Left ventricle myocardium inferior (tissue), 1 donor: Measurements from ENCODE around the gene KCTD2. TPM values are rescaled to one million over a fixed set of nuclear protein-coding genes. Genes with fewer than 3 reads are reported as not detected.

ENCODE experiments used
- DNase-seq: peaks from one replicate; pipeline ENCODE4 v3.0.0-alpha.2; 2020
- H3K27ac ChIP-seq: fragments of 200-600 bp; replicated peaks from 2 replicates; pipeline ENCODE4 v1.8.0; 2021
- H3K27me3 ChIP-seq: fragments of 200-600 bp; 2 replicates; pipeline ENCODE4 v1.8.0; 2021; ENCODE audit warnings: low read depth
- H3K36me3 ChIP-seq: fragments of 200-600 bp; 2 replicates; pipeline ENCODE4 v1.8.0; 2021
- H3K4me1 ChIP-seq: fragments of 200-600 bp; 2 replicates; pipeline ENCODE4 v1.8.0; 2021
- H3K4me3 ChIP-seq: fragments of 200-600 bp; 2 replicates; pipeline ENCODE4 v1.8.0; 2021; ENCODE audit warnings: mild to moderate bottlenecking, moderate library complexity
- H3K9me3 ChIP-seq: fragments of 200-600 bp; replicated peaks from 2 replicates; pipeline ENCODE4 v1.8.0; 2021
- CTCF ChIP-seq: fragments of 200-600 bp; IDR thresholded peaks from 2 replicates; pipeline ENCODE4 v1.8.0; 2021; ENCODE audit warnings: antibody characterized with exemption, mild to moderate bottlenecking, borderline replicate concordance
- intact Hi-C: fragments of 100-400 bp; cut with micrococcal nuclease; formaldehyde crosslinking; loops from one replicate; pipeline ENCODE4 v1.11.0; 2022
- total RNA-seq: library from RNA; stranded (reverse); fragmentation: NEBNext Ultra II Directional; extraction: Animal tissue kit (Norgen Biotek cat#: 25700); gene quantifications from one replicate; pipeline ENCODE4 v1.2.1, GENCODE V29; 2021
- donor health status: DM: no; HTN: yes; CAD: no; lungs with severe emphysema.

KCTD2 gene
- total RNA-seq, 1 donor from 2014 or later = 23.1 TPM

- H3K4me3 ChIP-seq = no peak overlapping the region
- H3K27me3 ChIP-seq = no peaks in the 10 kb centered on the region
- H3K36me3 ChIP-seq = no peaks in the 10 kb centered on the region
- no peak for DNase-seq
- intact Hi-C loops = loop anchor here (5.0 kb wide), 1 partner anchor 60 kb away; no protein-coding TSS in a partner anchor
- TF ChIP-seq CTCF = no peak
- no peaks in the 10 kb centered on the region for H3K9me3 ChIP-seq
- no peak overlapping the region for H3K27ac ChIP-seq
- H3K4me1 ChIP-seq = peaks cover 64% of the 10 kb centered on the region
These were observed 64.8 kb downstream of the KCTD2 start for GRCh38 chr17:75111777-75112335.

GRCh38 chr17:75113798-75114551 lies 67.0 kb downstream of the KCTD2 start:
- H3K27ac ChIP-seq = peak overlapping the region; percentile 89
- DNase-seq = peak; percentile 86
- H3K4me1 ChIP-seq = peaks cover 61% of the 10 kb centered on the region
- intact Hi-C loops = loop anchor here (5.0 kb wide), 1 partner anchor 58 kb away; no protein-coding TSS in a partner anchor
- peaks cover 4% of the 10 kb centered on the region for H3K36me3 ChIP-seq
- peak overlapping the region; percentile 64 for H3K4me3 ChIP-seq
- peak; percentile 96 for TF ChIP-seq CTCF
- H3K27me3 ChIP-seq = no peaks in the 10 kb centered on the region
- H3K9me3 ChIP-seq = no peaks in the 10 kb centered on the region

GRCh38 chr17:75114552-75115314 lies 67.7 kb downstream of the KCTD2 start:
- intact Hi-C loops = loop anchor here (5.0 kb wide), 1 partner anchor 58 kb away; no protein-coding TSS in a partner anchor
- H3K36me3 ChIP-seq = peaks cover 7% of the 10 kb centered on the region
- peak overlapping the region; percentile 89 for H3K27ac ChIP-seq
- no peak for TF ChIP-seq CTCF
- no peaks in the 10 kb centered on the region for H3K9me3 ChIP-seq
- no peaks in the 10 kb centered on the region for H3K27me3 ChIP-seq
- H3K4me1 ChIP-seq = peaks cover 55% of the 10 kb centered on the region
- H3K4me3 ChIP-seq = peak overlapping the region; percentile 64
- no peak for DNase-seq

Other genes with a start within 250 kb of the KCTD2 start
- gene GRIN2C, start 187.3 kb upstream of the KCTD2 start, total RNA-seq = 0.52 TPM
- gene FDXR, start 174.2 kb upstream of the KCTD2 start, total RNA-seq = 5.7 TPM
- gene FADS6, start 153.6 kb upstream of the KCTD2 start, total RNA-seq = not detected
- gene USH1G, start 124.0 kb upstream of the KCTD2 start, total RNA-seq = not detected
- not detected for gene OTOP2, start 123.0 kb upstream of the KCTD2 start, total RNA-seq
- not detected for gene OTOP3, start 111.3 kb upstream of the KCTD2 start, total RNA-seq
- gene HID1, start 74.5 kb upstream of the KCTD2 start, total RNA-seq = 7.2 TPM
- 17.4 TPM for gene CDR2L, start 59.6 kb upstream of the KCTD2 start, total RNA-seq
- gene MRPL58, start 34.6 kb upstream of the KCTD2 start, total RNA-seq = 50.6 TPM
- gene ATP5PD, start 256 bp upstream of the KCTD2 start, total RNA-seq = 809 TPM
- 8.4 TPM for gene SLC16A5, start 40.7 kb downstream of the KCTD2 start, total RNA-seq
- gene ARMC7, start 62.7 kb downstream of the KCTD2 start, total RNA-seq = 6.2 TPM
- 25.9 TPM for gene NT5C, start 84.5 kb downstream of the KCTD2 start, total RNA-seq
- 13.8 TPM for gene JPT1, start 107.3 kb downstream of the KCTD2 start, total RNA-seq
- 183 TPM for gene SUMO2, start 135.7 kb downstream of the KCTD2 start, total RNA-seq
- gene NUP85, start 158.5 kb downstream of the KCTD2 start, total RNA-seq = 21.2 TPM
- 18.8 TPM for gene GGA3, start 214.4 kb downstream of the KCTD2 start, total RNA-seq
- 115 TPM for gene MRPS7, start 214.7 kb downstream of the KCTD2 start, total RNA-seq
- 11.9 TPM for gene MIF4GD, start 224.0 kb downstream of the KCTD2 start, total RNA-seq
- 16.0 TPM for gene SLC25A19, start 242.2 kb downstream of the KCTD2 start, total RNA-seq